Kidney epithelial cell (primary cell): Measurements from ENCODE around the gene SEMA7A. TPM values are rescaled to one million over a fixed set of nuclear protein-coding genes. Genes with fewer than 3 reads are reported as not detected.

ENCODE experiments used
- DNase-seq: peaks from one replicate; pipeline ENCODE4 v3.0.0-alpha.2; 2010; ENCODE audit warnings: low read depth
- H3K27me3 ChIP-seq: 2 replicates; pipeline ENCODE4 v1.6.0; 2011; ENCODE audit warnings: low read length; ENCODE audit not compliant: control insufficient read depth, insufficient read depth
- H3K36me3 ChIP-seq: 2 replicates; pipeline ENCODE4 v1.5.1; 2011; ENCODE audit warnings: low read length; ENCODE audit not compliant: control insufficient read depth, insufficient read depth
- H3K4me3 ChIP-seq: 2 replicates; pipeline ENCODE4 v1.5.1; 2011; ENCODE audit warnings: low read depth, mild to moderate bottlenecking, control low read depth, low read length
- CTCF ChIP-seq: IDR thresholded peaks from 2 replicates; pipeline ENCODE4 v1.5.1; 2011; ENCODE audit warnings: mild to moderate bottlenecking, moderate library complexity, low read length, control low read depth, inconsistent platforms; ENCODE audit not compliant: insufficient read depth, poor library complexity, severe bottlenecking
- total RNA-seq: library from RNA; depleted of rRNA; stranded (reverse); fragments of >200 nt; gene quantifications from 2 replicates; pipeline ENCODE4 v1.2.3, GENCODE V29; 2015

The SEMA7A gene
- total RNA-seq, 1 donor from 2014 or later = 289 TPM

- no peaks in the 10 kb centered on the region for H3K36me3 ChIP-seq
- H3K27me3 ChIP-seq = no peaks in the 10 kb centered on the region
- H3K4me3 ChIP-seq = no peak overlapping the region
- TF ChIP-seq CTCF = no peak
- DNase-seq = no peak
Observed at GRCh38 chr15:74398183-74398582, 35.6 kb downstream of the SEMA7A start.

- Histone ChIP-seq H3K27me3 (no peaks in the 10 kb centered on the region), H3K36me3 (no peaks in the 10 kb centered on the region), H3K4me3 (no peak overlapping the region)
- no peak for DNase-seq
- TF ChIP-seq CTCF = no peak
Observed at GRCh38 chr15:74397239-74398068, 36.3 kb downstream of the SEMA7A start.

GRCh38 chr15:74396445-74397238 lies 37.1 kb downstream of the SEMA7A start:
- Histone ChIP-seq H3K27me3 (no peaks in the 10 kb centered on the region), H3K36me3 (no peaks in the 10 kb centered on the region), H3K4me3 (no peak overlapping the region)
- DNase-seq = peak; percentile 97
- TF ChIP-seq CTCF = no peak

- H3K36me3 ChIP-seq = no peaks in the 10 kb centered on the region
- no peak for DNase-seq
- H3K4me3 ChIP-seq = no peak overlapping the region
- no peaks in the 10 kb centered on the region for H3K27me3 ChIP-seq
- TF ChIP-seq CTCF = no peak
Observed at GRCh38 chr15:74396146-74396438, 37.7 kb downstream of the SEMA7A start.

- no peak for DNase-seq
Observed at GRCh38 chr15:74395319-74396145, 38.2 kb downstream of the SEMA7A start.

More at GRCh38 chr15:74395319-74396145, 38.2 kb downstream of the SEMA7A start:
- TF ChIP-seq CTCF = no peak
- Histone ChIP-seq H3K4me3 (no peak overlapping the region), H3K36me3 (no peaks in the 10 kb centered on the region), H3K27me3 (no peaks in the 10 kb centered on the region)
